Tibial nerve (tissue), 4 donors: ENCODE data around the gene LCN12. TPM values are rescaled to one million over a fixed set of nuclear protein-coding genes. Genes with fewer than 3 reads are reported as not detected.
A peak's percentile ranks its signal among the peaks of the same experiment; 100 is the strongest.

ENCODE experiments used
- DNase-seq, 2 donors: peaks; one replicate each; pipeline ENCODE4 v3.0.0-alpha.2; 2019; ENCODE audit warnings: low spot score in 2 of 2
- H3K27ac ChIP-seq, 4 donors: fragments of 200-600 bp; sonication (generic) in 3 of 4; one replicate each; pipeline ENCODE4 v1.5.1; 2017 to 2019; ENCODE audit warnings: mild to moderate bottlenecking in 1 of 4
- H3K27me3 ChIP-seq, 2 donors: fragments of 200-600 bp; sonication (generic) in 1 of 2; one replicate each; pipeline versions ENCODE4 v1.5.1 to v1.6.0; 2017 to 2019
- H3K36me3 ChIP-seq, 3 donors: fragments of 200-600 bp; sonication (generic); one replicate each; pipeline ENCODE4 v1.5.1; 2018 to 2019
- H3K4me1 ChIP-seq, 4 donors: fragments of 200-600 bp; sonication (generic) in 3 of 4; one replicate each; pipeline ENCODE4 v1.5.1; 2017 to 2019
- H3K4me3 ChIP-seq, 4 donors: fragments of 200-600 bp; sonication (generic) in 3 of 4; one replicate each; pipeline ENCODE4 v1.5.1; 2017 to 2019; ENCODE audit warnings: mild to moderate bottlenecking in 1 of 4, moderate library complexity in 1 of 4
- H3K9me3 ChIP-seq, 4 donors: fragments of 200-600 bp; sonication (generic) in 3 of 4; one replicate each; pipeline ENCODE4 v1.5.1; 2017 to 2019
- CTCF ChIP-seq, 5 experiments: fragments of 200-600 bp in 3 of 5; fragments of 450-650 bp in 2 of 5; sonication (generic) in 3 of 5; IDR thresholded peaks; one replicate each; pipeline ENCODE4 v1.5.1; 2016 to 2019; ENCODE audit warnings: antibody characterized with exemption in 5 of 5, mild to moderate bottlenecking in 3 of 5, moderate library complexity in 2 of 5
- EP300 ChIP-seq, 2 donors: sonication (generic); formaldehyde crosslinking; IDR thresholded peaks; one replicate each; pipeline ENCODE4 v1.6.1; 2017; ENCODE audit warnings: antibody characterized with exemption in 2 of 2, mild to moderate bottlenecking in 1 of 2
- POLR2A ChIP-seq, 2 donors: fragments of 450-650 bp; IDR thresholded peaks; one replicate each; pipeline ENCODE4 v1.6.1; 2017; ENCODE audit warnings: antibody characterized with exemption in 2 of 2, mild to moderate bottlenecking in 2 of 2, moderate library complexity in 2 of 2
- WGBS, 2 donors: methylation state at CpG; one replicate each; pipeline ENCODE4 v1.1.5; 2018; 5-methylcytosine and 5-hydroxymethylcytosine counted together
- total RNA-seq, 4 donors: library from RNA; depleted of rRNA; stranded (reverse); fragments of >200 nt; gene quantifications; one replicate each; pipeline ENCODE4 v1.1.0, GENCODE V29; 2016

Gene LCN12
- total RNA-seq, 4 donors from 2014 or later = 2.4 to 16.8 (median 7.8) TPM

- Histone ChIP-seq H3K27me3 (no peaks in the 10 kb centered on the region), H3K4me3 (no peak overlapping the region)
- 79 to 90% methylated on average over 6 to 27 of the region's 28 CpGs for WGBS, 2 donors
Measured at GRCh38 chr9:136958898-136959850, 7.1 kb downstream of the LCN12 start.

GRCh38 chr9:136960212-136960937 is 8.3 kb downstream of the LCN12 start:
- H3K27ac ChIP-seq = peak overlapping the region; percentile 41 to 88 (median 76)
- peaks cover 0 to 69% (median 15%) of the 10 kb centered on the region in 4 donors for H3K4me1 ChIP-seq
- no peak overlapping the region for H3K4me3 ChIP-seq
- no peak for TF ChIP-seq EP300 (IDR thresholded peaks at IDR 0.05)
- no peak for TF ChIP-seq POLR2A (IDR thresholded peaks at IDR 0.05)
- no peak for TF ChIP-seq CTCF (IDR thresholded peaks at IDR 0.05)
- H3K9me3 ChIP-seq = no peaks in the 10 kb centered on the region
- WGBS, 2 donors = 57 to 63% methylated on average over 16 to 19 of the region's 19 CpGs
- H3K36me3 ChIP-seq = no peaks in the 10 kb centered on the region
- no peak for DNase-seq
- no peaks in the 10 kb centered on the region for H3K27me3 ChIP-seq

More at GRCh38 chr9:136958898-136959850, 7.1 kb downstream of the LCN12 start:
- Histone ChIP-seq H3K9me3 (no peaks in the 10 kb centered on the region), H3K27ac (peak overlapping the region; percentile 28 to 88 (median 75)), H3K4me1 (peaks cover 0 to 58% (median 12%) of the 10 kb centered on the region in 4 donors), H3K36me3 (no peaks in the 10 kb centered on the region)
- no peak for DNase-seq
- no peak for TF ChIP-seq CTCF (IDR thresholded peaks at IDR 0.05)
- no peak for TF ChIP-seq EP300 (IDR thresholded peaks at IDR 0.05)
- TF ChIP-seq POLR2A (IDR thresholded peaks at IDR 0.05) = no peak

GRCh38 chr9:136960938-136961275 is 8.8 kb downstream of the LCN12 start:
- peaks cover 0 to 73% (median 17%) of the 10 kb centered on the region in 4 donors for H3K4me1 ChIP-seq
- 76 to 85% methylated on average over 11 to 14 of the region's 15 CpGs for WGBS, 2 donors
- H3K27ac ChIP-seq = peak overlapping the region; percentile 41 to 88 (median 60)
- no peaks in the 10 kb centered on the region for H3K27me3 ChIP-seq
- TF ChIP-seq EP300 (IDR thresholded peaks at IDR 0.05) (no peak), CTCF (IDR thresholded peaks at IDR 0.05) (no peak), POLR2A (IDR thresholded peaks at IDR 0.05) (no peak)
- H3K4me3 ChIP-seq = no peak overlapping the region
- no peak for DNase-seq
- no peaks in the 10 kb centered on the region for H3K9me3 ChIP-seq
- no peaks in the 10 kb centered on the region for H3K36me3 ChIP-seq

- H3K27ac ChIP-seq = peak overlapping the region; percentile 41 to 88 (median 60)
- H3K27me3 ChIP-seq = no peaks in the 10 kb centered on the region
- DNase-seq = no peak
- no peak overlapping the region for H3K4me3 ChIP-seq
- H3K36me3 ChIP-seq = no peaks in the 10 kb centered on the region
- TF ChIP-seq POLR2A (IDR thresholded peaks at IDR 0.05) (no peak), CTCF (IDR thresholded peaks at IDR 0.05) (no peak), EP300 (IDR thresholded peaks at IDR 0.05) (peak in 1 of 2 donors; percentile 23)
- H3K9me3 ChIP-seq = no peaks in the 10 kb centered on the region
- peaks cover 0 to 78% (median 23%) of the 10 kb centered on the region in 4 donors for H3K4me1 ChIP-seq
- 64 to 72% methylated on average over 19 to 21 of the region's 23 CpGs for WGBS, 2 donors
Measured at GRCh38 chr9:136961279-136962065, 9.4 kb downstream of the LCN12 start.
